Stimulated activated CD4-positive, alpha-beta T cell treated with anti-CD3 and anti-CD28 coated beads, Interleukin-4, amount 100 ng/mL, for 48 hours (primary cell): Measurements from ENCODE around the gene MYH14.

Experiments
- DNase-seq, 2 donors: peaks; one replicate each; pipeline ENCODE4 v3.0.0-alpha.2; 2020; ENCODE audit warnings: low read depth in 2 of 2

The MYH14 gene

GRCh38 chr19:50203281-50204080 is at the start of gene MYH14:
Gene MYH14, plus strand, starts transcription at chr19:50203622. Its CDS starts 6,744 bp downstream, at chr19:50210366.
- peak in 1 of 2 donors; percentile 14 for DNase-seq

- DNase-seq: no peak
Measured at GRCh38 chr19:50154529-50154928, 48.9 kb upstream of the MYH14 start.

GRCh38 chr19:50155520-50156109 is 47.8 kb upstream of the MYH14 start:
- no peak for DNase-seq

- DNase-seq: no peak
Measured at GRCh38 chr19:50158577-50158976, 44.8 kb upstream of the MYH14 start.

- DNase-seq: no peak
Measured at GRCh38 chr19:50159078-50159477, 44.3 kb upstream of the MYH14 start.

GRCh38 chr19:50162988-50163387 is 40.4 kb upstream of the MYH14 start, which contains the start of gene IZUMO2:
Gene IZUMO2, minus strand, starts transcription at chr19:50163281. Its CDS starts 87 bp downstream, at chr19:50163194.
- DNase-seq: no peak

- DNase-seq: no peak
Measured at GRCh38 chr19:50167314-50167721, 36.1 kb upstream of the MYH14 start.

- DNase-seq: no peak
Measured at GRCh38 chr19:50171752-50172151, 31.7 kb upstream of the MYH14 start.

- no peak for DNase-seq
Measured at GRCh38 chr19:50172726-50173125, 30.7 kb upstream of the MYH14 start.

GRCh38 chr19:50173127-50173526 is 30.3 kb upstream of the MYH14 start:
- no peak for DNase-seq

GRCh38 chr19:50174100-50174793 is 29.2 kb upstream of the MYH14 start:
- no peak for DNase-seq

- no peak for DNase-seq
Measured at GRCh38 chr19:50175924-50176323, 27.5 kb upstream of the MYH14 start.

GRCh38 chr19:50176775-50177174 is 26.6 kb upstream of the MYH14 start:
- no peak for DNase-seq

- DNase-seq: no peak
Measured at GRCh38 chr19:50178320-50178719, 25.1 kb upstream of the MYH14 start.

GRCh38 chr19:50178859-50179537 is 24.4 kb upstream of the MYH14 start:
- no peak for DNase-seq

- DNase-seq: no peak
Measured at GRCh38 chr19:50181121-50181520, 22.3 kb upstream of the MYH14 start.

GRCh38 chr19:50184196-50184595 is 19.2 kb upstream of the MYH14 start:
- DNase-seq: no peak

GRCh38 chr19:50187937-50188336 is 15.5 kb upstream of the MYH14 start:
- no peak for DNase-seq

- no peak for DNase-seq
Measured at GRCh38 chr19:50189331-50189730, 14.1 kb upstream of the MYH14 start.

- no peak for DNase-seq
Measured at GRCh38 chr19:50190439-50190891, 13.0 kb upstream of the MYH14 start.

- DNase-seq: no peak
Measured at GRCh38 chr19:50191216-50191615, 12.2 kb upstream of the MYH14 start.
